Measurements from ENCODE around the gene ACO2.
A peak's percentile ranks its signal among the peaks of the same experiment; 100 is the strongest.
"Not testable (repeated sequence)": the region's sequence is repeated elsewhere in the genome, so short reads cannot be mapped to it uniquely, and the experiment has no call there.

Gene ACO2

GRCh38 chr22:41448189-41448808, 20.6 kb upstream of the ACO2 start:
- peak; percentile 100 for DNase-seq

- no peak for DNase-seq
These were observed 10.7 kb upstream of the ACO2 start for GRCh38 chr22:41458161-41458728.

GRCh38 chr22:41459431-41459830, 9.5 kb upstream of the ACO2 start:
- no peak for DNase-seq

DNA sequence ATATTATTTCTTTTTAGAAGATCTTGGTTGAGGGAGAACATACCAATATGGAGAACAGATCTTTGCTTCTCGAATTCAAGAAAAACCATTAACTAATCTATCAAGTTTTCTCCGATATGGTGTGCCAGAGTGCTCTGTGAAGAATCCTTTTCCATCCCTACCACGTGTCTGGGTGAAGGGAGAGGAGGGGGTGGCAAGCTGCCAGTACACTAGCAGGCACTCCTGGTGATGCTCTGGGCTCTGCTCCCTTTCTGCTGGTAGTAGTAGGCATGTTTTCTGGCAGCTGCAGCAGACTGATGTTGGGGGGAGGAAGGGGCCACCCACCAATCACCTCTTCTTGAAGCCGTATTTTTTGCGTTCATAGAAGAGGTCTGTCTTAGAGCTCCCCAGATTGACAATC, 8.8 kb upstream of the ACO2 start:
- DNase-seq, result not testable (repeated sequence)

- no peak for DNase-seq
These were observed 7.0 kb upstream of the ACO2 start for GRCh38 chr22:41461901-41462300.

- peak; percentile 64 for DNase-seq
These were observed 418 bp downstream of the ACO2 start for GRCh38 chr22:41469218-41469851.

- no peak for DNase-seq
These were observed 2.0 kb downstream of the ACO2 start for GRCh38 chr22:41470886-41471285.

- no peak for DNase-seq
These were observed 2.7 kb downstream of the ACO2 start for GRCh38 chr22:41471568-41471967.

- no peak for DNase-seq
These were observed 6.0 kb downstream of the ACO2 start for GRCh38 chr22:41474872-41475451.

- DNase-seq, result no peak
These were observed 9.6 kb downstream of the ACO2 start for GRCh38 chr22:41478473-41478872.

GRCh38 chr22:41478891-41479521, 10.1 kb downstream of the ACO2 start:
- DNase-seq, result no peak

GRCh38 chr22:41479671-41480396, 10.9 kb downstream of the ACO2 start:
- DNase-seq, result no peak

DNA sequence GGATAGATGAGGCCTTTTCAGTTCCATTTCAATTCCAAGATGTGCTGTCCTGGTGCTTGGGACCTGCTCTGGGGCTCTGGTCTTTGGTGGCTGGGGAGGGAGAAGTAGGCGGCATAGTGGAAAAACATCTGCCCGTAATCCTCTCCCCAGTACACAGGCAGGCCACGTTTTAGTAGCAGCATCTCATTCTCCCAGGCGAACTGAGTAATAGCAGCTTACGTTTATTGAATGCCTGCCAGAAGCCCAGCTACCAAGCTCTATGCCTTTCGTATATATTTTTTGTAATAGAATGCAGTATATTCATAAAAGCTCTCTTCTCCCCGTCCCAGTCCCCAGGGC, 11.4 kb downstream of the ACO2 start:
- no peak for DNase-seq

DNA sequence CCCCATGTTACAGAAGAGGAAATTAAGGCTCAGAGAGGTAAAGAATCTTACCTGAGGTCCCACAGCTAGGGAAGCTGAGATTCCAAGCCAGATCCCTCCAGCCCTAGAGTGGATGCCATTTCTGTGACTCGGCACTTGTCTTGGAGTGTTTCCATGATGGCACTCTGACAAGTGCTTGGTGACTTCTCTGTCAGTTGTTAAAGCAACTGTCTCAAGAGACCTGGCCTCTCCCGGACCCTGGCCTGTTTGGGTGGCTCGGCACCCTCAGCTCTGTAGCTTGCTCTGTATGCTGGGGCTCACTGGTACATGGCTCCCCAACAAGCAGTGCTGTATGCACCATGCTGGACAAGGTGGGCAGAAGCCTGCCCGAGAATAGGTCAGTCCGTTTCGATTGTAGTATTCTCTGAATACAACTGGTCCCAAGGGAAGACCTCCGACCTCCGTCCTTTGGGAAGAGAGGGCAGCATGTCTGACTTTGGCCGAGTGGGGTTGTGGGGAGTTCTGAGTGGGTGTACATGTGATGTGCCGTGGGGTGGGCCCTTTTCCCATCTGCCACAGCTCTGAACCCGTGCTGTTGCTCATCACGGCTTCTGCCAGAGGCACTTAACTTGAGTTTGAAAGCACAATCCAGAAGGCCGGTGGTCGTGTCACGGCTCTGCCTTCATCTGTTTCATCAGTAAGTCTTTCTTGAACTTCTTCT, 12.4 kb downstream of the ACO2 start:
- DNase-seq, result no peak

DNA sequence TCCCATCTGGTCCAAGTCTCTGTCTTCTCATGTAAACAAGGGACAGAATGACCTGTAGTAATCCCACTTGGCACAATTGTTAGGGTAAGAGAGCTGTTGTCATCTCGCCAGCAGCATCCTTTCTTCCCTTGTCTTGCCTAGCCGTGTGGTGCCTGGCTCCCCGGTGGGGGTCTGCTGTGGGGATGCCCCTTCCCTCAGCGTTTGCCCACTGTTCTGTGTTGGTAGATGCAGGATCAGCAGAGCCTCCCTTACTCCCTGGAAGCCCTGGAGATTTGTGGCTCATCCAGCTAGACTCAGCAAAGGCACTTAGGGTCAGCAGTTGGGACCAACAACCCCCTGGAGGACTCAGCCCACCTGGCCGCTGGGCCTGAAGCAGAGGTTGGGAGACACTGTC, 13.0 kb downstream of the ACO2 start:
- DNase-seq, result no peak

DNA sequence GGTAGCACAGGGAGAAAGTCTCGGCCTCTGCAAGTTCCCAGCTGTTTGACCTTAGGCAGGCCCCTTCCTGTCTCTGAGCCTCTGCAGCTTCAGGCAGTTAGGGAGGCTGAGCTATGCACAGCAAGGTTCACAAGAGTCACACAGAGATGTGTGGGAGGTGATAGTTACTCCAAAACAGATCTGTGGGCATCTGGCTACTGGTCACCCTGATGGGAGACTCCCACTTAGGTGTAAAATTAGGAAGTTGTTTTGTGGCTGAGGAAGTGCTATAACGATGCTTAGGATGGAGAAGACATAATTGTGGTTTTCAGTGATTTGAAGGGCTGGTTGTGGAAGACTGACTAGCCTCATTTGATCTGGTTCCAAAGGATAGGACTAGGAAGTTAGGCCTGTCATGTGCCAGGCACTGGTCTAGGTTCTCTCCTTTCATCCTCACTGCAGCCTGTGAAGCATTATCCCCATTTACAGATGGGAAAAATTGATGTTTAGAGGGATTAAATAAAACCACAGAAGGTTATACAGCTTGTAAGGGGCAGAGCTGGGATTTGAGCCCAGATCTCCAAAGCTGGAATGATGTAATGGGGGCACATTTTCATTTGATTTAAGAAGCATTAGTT, 13.5 kb downstream of the ACO2 start:
- no peak for DNase-seq

DNA sequence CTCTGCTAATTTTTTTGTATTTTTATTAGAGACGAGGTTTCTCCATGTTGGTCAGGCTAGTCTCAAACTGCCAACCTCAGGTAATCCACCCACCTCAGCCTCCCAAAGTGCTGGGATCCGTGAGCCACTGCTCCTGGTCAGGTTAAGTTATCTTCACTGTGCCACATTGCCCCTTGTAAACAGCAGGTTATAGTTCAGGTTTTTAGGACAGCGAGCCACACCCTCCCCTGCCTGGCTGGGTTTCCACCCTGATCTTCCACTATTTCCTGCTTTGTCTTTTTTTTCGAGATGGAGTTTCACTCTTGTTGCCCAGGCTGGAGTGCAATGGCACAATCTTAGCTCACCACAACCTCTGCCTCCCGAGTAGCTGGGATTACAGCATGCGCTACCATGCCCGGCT, 16.1 kb downstream of the ACO2 start:
- no peak for DNase-seq

DNA sequence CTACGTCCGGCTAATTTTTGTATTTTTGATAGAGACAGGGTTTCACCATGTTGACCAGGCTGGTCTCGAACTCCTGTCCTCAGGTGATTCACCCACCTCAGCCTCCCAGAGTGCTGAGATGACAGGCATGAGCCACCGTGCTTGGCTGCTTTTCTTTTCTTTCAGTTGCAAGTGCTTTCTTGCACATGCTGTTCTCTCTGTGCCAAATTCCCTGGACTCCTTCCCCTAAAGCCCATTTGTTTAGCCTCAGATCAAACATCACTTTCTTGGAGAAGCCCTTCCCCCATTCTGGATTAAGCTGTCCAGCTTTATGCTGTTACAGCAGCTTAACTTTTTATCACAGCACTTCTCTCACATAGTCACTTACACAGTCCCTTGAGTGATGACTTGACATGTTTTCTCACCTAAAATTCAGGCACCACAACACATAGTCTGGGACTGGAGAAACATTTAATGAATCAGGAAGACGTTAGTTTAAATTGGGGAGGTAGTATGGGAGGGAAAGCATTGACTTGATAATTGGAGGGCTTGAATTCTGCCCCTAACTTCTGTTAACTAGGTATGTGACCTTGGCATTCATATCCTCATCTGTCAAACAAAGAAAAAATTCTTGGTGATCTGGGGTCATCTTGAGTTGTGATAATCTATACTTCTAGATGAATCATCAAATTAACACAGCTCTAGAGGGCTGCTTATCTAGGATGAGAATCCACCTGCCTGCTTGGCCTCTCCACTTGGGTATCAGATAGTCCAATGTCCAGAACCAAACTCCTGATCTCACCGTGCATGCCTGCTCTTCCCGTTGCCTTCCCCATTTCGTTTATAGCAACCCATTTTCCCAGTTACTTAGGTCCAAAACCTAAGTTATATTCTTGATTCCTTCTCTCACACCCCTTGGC, 18.4 kb downstream of the ACO2 start:
- no peak for DNase-seq

- DNase-seq, result peak; percentile 11
These were observed 19.2 kb downstream of the ACO2 start for GRCh38 chr22:41488076-41488475.

- DNase-seq, result no peak
These were observed 19.9 kb downstream of the ACO2 start for GRCh38 chr22:41488596-41489385.

All from hematopoietic multipotent progenitor cell treated with erythropoietin and hydrocortisone succinate and interleukin-3 and kit ligand, for 8 days (in vitro differentiated cells).